Epithelial cell of proximal tubule (primary cell): ENCODE measurements around the gene TBC1D8. TPM values are rescaled to one million over a fixed set of nuclear protein-coding genes. Genes with fewer than 3 reads are reported as not detected.

ENCODE experiments used
- DNase-seq: peaks from one replicate; pipeline ENCODE4 v3.0.0-alpha.2; 2011; ENCODE audit warnings: low read depth
- H3K4me3 ChIP-seq: 2 replicates; pipeline ENCODE4 v1.5.1; 2011; ENCODE audit warnings: low read depth, mild to moderate bottlenecking, low read length
- CTCF ChIP-seq: conservative IDR thresholded peaks from 2 replicates; pipeline ENCODE4 v1.5.1; 2012; ENCODE audit warnings: low read depth, mild to moderate bottlenecking, low read length
- total RNA-seq: library from RNA; depleted of rRNA; stranded (reverse); fragments of >200 nt; gene quantifications from 2 replicates; pipeline ENCODE4 v1.2.3, GENCODE V29; 2015

The TBC1D8 gene
- total RNA-seq, 1 donor from 2014 or later, result 20.5 TPM

- H3K4me3 ChIP-seq, result no peak overlapping the region
- TF ChIP-seq CTCF, result no peak
- DNase-seq, result no peak
Measured at GRCh38 chr2:101026253-101026701, 124.9 kb downstream of the TBC1D8 start.

GRCh38 chr2:101025561-101025960, 125.6 kb downstream of the TBC1D8 start:
- no peak for DNase-seq
- no peak for TF ChIP-seq CTCF
- no peak overlapping the region for H3K4me3 ChIP-seq

GRCh38 chr2:101023327-101024107, 127.7 kb downstream of the TBC1D8 start:
- no peak for DNase-seq
- TF ChIP-seq CTCF, result no peak

GRCh38 chr2:101022221-101022620, 129.0 kb downstream of the TBC1D8 start:
- H3K4me3 ChIP-seq, result no peak overlapping the region
- no peak for DNase-seq
- TF ChIP-seq CTCF, result no peak

More at GRCh38 chr2:101023327-101024107, 127.7 kb downstream of the TBC1D8 start:
- H3K4me3 ChIP-seq, result no peak overlapping the region

GRCh38 chr2:101018934-101019333, 132.2 kb downstream of the TBC1D8 start:
- no peak for DNase-seq
- no peak for TF ChIP-seq CTCF
- no peak overlapping the region for H3K4me3 ChIP-seq

GRCh38 chr2:101017371-101017770, 133.8 kb downstream of the TBC1D8 start:
- no peak for TF ChIP-seq CTCF
- no peak for DNase-seq
- no peak overlapping the region for H3K4me3 ChIP-seq
